Gastroesophageal sphincter (tissue), 3 donors: ENCODE results near the gene SYNM.

Experiments used
- EP300 ChIP-seq: sonication (generic); formaldehyde crosslinking; IDR thresholded peaks from one replicate; pipeline ENCODE4 v1.6.1; 2017; ENCODE audit warnings: antibody characterized with exemption, mild to moderate bottlenecking
- POLR2AphosphoS5 ChIP-seq: sonication (generic); formaldehyde crosslinking; IDR thresholded peaks from one replicate; pipeline ENCODE4 v1.6.1; 2017; ENCODE audit warnings: antibody characterized with exemption
- TF ChIP-seq, protein P1 (sequence below), 4 experiments: fragments of 200-600 bp in 2 of 4; fragments of 450-650 bp in 2 of 4; sonication (generic) in 1 of 4; IDR thresholded peaks; one replicate each; pipeline ENCODE4 v1.5.1; 2017 to 2019; ENCODE audit warnings: antibody characterized with exemption in 4 of 4, mild to moderate bottlenecking in 2 of 4, moderate library complexity in 2 of 4

DNA sequence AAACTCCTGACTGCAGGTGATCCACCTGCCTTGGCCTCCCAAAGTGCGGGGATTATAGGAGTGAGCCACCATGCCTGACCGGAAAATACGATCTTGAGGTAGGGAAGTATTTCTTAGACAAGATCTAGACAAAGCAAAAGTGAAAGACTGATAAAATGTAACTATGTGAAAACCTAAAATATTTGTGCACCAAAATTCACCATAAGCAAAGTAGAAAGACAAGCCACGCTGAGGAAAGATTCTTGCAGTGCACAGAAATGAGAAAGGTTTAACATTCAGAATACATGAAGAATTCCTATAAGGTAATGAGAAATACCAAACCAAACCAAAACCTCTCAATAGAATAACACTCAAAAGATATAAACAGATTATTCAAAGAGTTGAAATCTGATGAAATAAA lies 35.7 kb downstream of the SYNM start:
- TF ChIP-seq, protein P1, sequence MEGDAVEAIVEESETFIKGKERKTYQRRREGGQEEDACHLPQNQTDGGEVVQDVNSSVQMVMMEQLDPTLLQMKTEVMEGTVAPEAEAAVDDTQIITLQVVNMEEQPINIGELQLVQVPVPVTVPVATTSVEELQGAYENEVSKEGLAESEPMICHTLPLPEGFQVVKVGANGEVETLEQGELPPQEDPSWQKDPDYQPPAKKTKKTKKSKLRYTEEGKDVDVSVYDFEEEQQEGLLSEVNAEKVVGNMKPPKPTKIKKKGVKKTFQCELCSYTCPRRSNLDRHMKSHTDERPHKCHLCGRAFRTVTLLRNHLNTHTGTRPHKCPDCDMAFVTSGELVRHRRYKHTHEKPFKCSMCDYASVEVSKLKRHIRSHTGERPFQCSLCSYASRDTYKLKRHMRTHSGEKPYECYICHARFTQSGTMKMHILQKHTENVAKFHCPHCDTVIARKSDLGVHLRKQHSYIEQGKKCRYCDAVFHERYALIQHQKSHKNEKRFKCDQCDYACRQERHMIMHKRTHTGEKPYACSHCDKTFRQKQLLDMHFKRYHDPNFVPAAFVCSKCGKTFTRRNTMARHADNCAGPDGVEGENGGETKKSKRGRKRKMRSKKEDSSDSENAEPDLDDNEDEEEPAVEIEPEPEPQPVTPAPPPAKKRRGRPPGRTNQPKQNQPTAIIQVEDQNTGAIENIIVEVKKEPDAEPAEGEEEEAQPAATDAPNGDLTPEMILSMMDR (IDR thresholded peaks at IDR 0.05): no peak
- TF ChIP-seq POLR2AphosphoS5 (peak; percentile 5), EP300 (no peak)
